Osteocyte (in vitro differentiated cells): ENCODE data around the gene TSR1. TPM values are rescaled to one million over a fixed set of nuclear protein-coding genes. Genes with fewer than 3 reads are reported as not detected.

Source experiments
- DNase-seq: peaks from one replicate; pipeline ENCODE4 v3.0.0; 2021; ENCODE audit warnings: mixed read lengths; ENCODE audit not compliant: unreplicated experiment; ENCODE audit errors: extremely low spot score
- H3K27ac Mint-ChIP-seq: one replicate; pipeline ENCODE4 v1.8.0; 2021; ENCODE audit warnings: mild to moderate bottlenecking, mixed read lengths; ENCODE audit not compliant: unreplicated experiment
- H3K27me3 Mint-ChIP-seq: one replicate; pipeline ENCODE4 v1.8.0; 2021; ENCODE audit warnings: mixed read lengths; ENCODE audit not compliant: unreplicated experiment
- H3K36me3 Mint-ChIP-seq: one replicate; pipeline ENCODE4 v1.8.0; 2021; ENCODE audit warnings: mixed read lengths; ENCODE audit not compliant: unreplicated experiment
- H3K4me1 Mint-ChIP-seq: one replicate; pipeline ENCODE4 v1.8.0; 2021; ENCODE audit warnings: mixed read lengths; ENCODE audit not compliant: unreplicated experiment
- H3K4me3 Mint-ChIP-seq: one replicate; pipeline ENCODE4 v1.8.0; 2021; ENCODE audit warnings: mild to moderate bottlenecking, moderate library complexity, mixed read lengths; ENCODE audit not compliant: unreplicated experiment
- H3K9me3 Mint-ChIP-seq: one replicate; pipeline ENCODE4 v1.8.0; 2021; ENCODE audit warnings: mixed read lengths; ENCODE audit not compliant: unreplicated experiment
- total RNA-seq: library from RNA; stranded (reverse); gene quantifications from 2 replicates; pipeline ENCODE4 v1.2.1, GENCODE V29; 2021
- TF ChIP-seq, protein P1 (sequence below): fragments of 200-600 bp; sonication (generic); IDR thresholded peaks from 2 replicates; pipeline ENCODE4 v1.5.0; 2021; ENCODE audit warnings: antibody characterized with exemption, mild to moderate bottlenecking, moderate library complexity

Gene TSR1
- total RNA-seq, 1 donor from 2014 or later = 26.3 TPM

DNA sequence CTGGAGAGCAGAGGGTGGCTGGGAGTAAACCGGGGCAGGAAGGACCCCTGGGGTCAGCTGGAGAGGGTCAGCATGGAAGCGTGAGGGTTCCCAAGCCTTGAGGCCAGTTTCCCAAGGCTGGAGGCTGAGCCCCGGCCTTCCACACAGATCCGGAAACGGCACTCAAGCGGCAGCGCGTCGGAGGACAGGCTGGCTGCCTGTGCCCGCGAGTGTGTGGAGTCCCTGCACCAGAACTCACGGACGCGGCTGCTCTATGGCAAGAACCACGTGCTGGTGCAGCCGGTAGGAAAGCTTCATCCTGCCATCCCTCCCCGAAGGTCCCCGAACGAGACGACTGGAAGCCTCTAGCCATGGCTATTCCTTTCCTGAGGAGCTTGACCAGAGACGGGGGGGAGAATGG, 27.1 kb upstream of the TSR1 start:
- no peak for DNase-seq
- TF ChIP-seq, protein P1, sequence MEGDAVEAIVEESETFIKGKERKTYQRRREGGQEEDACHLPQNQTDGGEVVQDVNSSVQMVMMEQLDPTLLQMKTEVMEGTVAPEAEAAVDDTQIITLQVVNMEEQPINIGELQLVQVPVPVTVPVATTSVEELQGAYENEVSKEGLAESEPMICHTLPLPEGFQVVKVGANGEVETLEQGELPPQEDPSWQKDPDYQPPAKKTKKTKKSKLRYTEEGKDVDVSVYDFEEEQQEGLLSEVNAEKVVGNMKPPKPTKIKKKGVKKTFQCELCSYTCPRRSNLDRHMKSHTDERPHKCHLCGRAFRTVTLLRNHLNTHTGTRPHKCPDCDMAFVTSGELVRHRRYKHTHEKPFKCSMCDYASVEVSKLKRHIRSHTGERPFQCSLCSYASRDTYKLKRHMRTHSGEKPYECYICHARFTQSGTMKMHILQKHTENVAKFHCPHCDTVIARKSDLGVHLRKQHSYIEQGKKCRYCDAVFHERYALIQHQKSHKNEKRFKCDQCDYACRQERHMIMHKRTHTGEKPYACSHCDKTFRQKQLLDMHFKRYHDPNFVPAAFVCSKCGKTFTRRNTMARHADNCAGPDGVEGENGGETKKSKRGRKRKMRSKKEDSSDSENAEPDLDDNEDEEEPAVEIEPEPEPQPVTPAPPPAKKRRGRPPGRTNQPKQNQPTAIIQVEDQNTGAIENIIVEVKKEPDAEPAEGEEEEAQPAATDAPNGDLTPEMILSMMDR = no peak

DNA sequence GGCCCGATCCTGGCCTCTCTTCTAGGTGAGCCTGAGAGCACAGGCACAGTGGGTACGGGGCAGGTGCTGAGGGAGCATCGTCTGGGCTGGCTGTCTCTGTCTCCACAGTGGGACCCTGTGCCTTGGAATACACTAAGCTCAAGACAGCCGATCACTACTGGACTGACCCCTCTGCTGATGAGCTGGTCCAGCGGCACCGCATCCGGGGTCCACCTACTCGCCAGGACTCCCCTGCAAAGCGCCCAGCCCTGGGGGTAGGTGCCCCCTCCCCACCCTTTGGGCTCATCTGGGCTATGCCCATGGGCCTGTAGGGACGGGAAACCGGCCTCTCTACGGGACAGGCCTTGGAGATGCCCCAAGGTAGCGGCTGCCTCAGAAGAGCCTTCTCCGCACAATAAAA, 26.6 kb upstream of the TSR1 start:
- Mint-ChIP-seq H3K36me3 (peaks cover 11% of the 10 kb centered on the region), H3K27me3 (no peaks in the 10 kb centered on the region), H3K9me3 (no peaks in the 10 kb centered on the region), H3K27ac (no peak overlapping the region), H3K4me3 (no peak overlapping the region), H3K4me1 (peaks cover 10% of the 10 kb centered on the region)
- no peak for DNase-seq
- TF ChIP-seq, protein P1 = no peak

More for the DNA sequence above, 27.1 kb upstream of the TSR1 start:
- Mint-ChIP-seq H3K4me3 (no peak overlapping the region), H3K9me3 (no peaks in the 10 kb centered on the region), H3K36me3 (peaks cover 11% of the 10 kb centered on the region), H3K27ac (no peak overlapping the region), H3K4me1 (peaks cover 10% of the 10 kb centered on the region), H3K27me3 (no peaks in the 10 kb centered on the region)

DNA sequence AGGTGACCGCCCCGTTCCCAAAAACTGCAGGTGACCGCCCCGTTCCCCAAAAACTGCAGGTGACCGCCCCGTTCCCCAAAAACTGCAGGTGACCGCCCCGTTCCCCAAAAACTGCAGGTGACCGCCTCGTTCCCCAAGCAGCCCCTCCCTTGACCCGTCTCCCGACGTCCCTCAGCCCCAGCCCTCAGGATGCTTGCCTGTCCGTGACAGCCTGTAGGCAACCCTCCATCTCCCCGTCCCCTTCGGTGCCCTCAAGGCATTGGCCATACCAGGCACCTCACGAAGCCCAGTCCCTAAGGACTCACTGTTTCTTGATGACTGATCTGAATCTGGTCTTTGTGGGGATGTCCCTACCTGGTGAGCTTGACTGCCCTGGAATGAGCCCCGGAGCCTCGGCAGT, 26.2 kb upstream of the TSR1 start:
- Mint-ChIP-seq H3K27ac (no peak overlapping the region), H3K4me1 (peaks cover 10% of the 10 kb centered on the region), H3K36me3 (peaks cover 13% of the 10 kb centered on the region), H3K4me3 (no peak overlapping the region), H3K9me3 (no peaks in the 10 kb centered on the region), H3K27me3 (no peaks in the 10 kb centered on the region)
- no peak for DNase-seq
- TF ChIP-seq, protein P1 = no peak

DNA sequence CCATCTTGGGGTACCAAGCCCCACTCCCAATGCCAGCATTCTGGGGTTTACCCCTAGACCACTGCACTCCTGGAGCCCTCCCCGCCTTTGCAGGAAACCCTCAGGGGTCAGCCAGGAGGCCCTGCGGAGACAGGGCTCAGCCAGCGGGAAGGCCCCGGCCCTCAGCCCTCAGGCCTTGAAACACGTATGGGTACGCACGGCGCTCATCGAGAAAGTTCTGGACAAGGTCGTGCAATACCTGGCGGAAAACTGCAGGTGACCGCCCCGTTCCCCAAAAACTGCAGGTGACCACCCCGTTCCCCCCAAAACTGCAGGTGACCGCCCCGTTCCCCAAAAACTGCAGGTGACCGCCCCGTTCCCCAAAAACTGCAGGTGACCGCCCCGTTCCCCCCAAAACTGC, 25.8 kb upstream of the TSR1 start:
- peaks cover 10% of the 10 kb centered on the region for H3K4me1 Mint-ChIP-seq
- no peak overlapping the region for H3K27ac Mint-ChIP-seq
- no peak for DNase-seq
- H3K9me3 Mint-ChIP-seq = no peaks in the 10 kb centered on the region
- no peaks in the 10 kb centered on the region for H3K27me3 Mint-ChIP-seq
- H3K36me3 Mint-ChIP-seq = peaks cover 13% of the 10 kb centered on the region
- TF ChIP-seq, protein P1 = no peak
- no peak overlapping the region for H3K4me3 Mint-ChIP-seq

GRCh38 chr17:2361010-2361760, 24.9 kb upstream of the TSR1 start:
- TF ChIP-seq, protein P1 = no peak
- Mint-ChIP-seq H3K4me1 (peaks cover 10% of the 10 kb centered on the region), H3K4me3 (no peak overlapping the region), H3K27me3 (no peaks in the 10 kb centered on the region), H3K9me3 (no peaks in the 10 kb centered on the region), H3K27ac (no peak overlapping the region), H3K36me3 (peaks cover 13% of the 10 kb centered on the region)
- no peak for DNase-seq
